Progenitor cell of endocrine pancreas (in vitro differentiated cells): ENCODE measurements around the gene KCNQ1OT1. TPM values are rescaled to one million over a fixed set of nuclear protein-coding genes. Genes with fewer than 3 reads are reported as not detected.

Experiments used
- DNase-seq: peaks from one replicate; pipeline ENCODE4 v3.0.0; 2021; ENCODE audit warnings: low spot score; ENCODE audit not compliant: unreplicated experiment
- H3K27ac Mint-ChIP-seq: 2 replicates; pipeline ENCODE4 v1.8.0; 2021; ENCODE audit warnings: mild to moderate bottlenecking, moderate library complexity, mixed read lengths
- H3K27me3 Mint-ChIP-seq: 2 replicates; pipeline ENCODE4 v1.8.0; 2021; ENCODE audit warnings: mixed read lengths
- H3K36me3 Mint-ChIP-seq: 2 replicates; pipeline ENCODE4 v1.8.0; 2022; ENCODE audit warnings: mixed read lengths; ENCODE audit not compliant: insufficient read depth
- H3K4me1 Mint-ChIP-seq: 2 replicates; pipeline ENCODE4 v1.8.0; 2021; ENCODE audit warnings: low read depth, mixed read lengths
- H3K4me3 Mint-ChIP-seq: 2 replicates; pipeline ENCODE4 v1.8.0; 2021; ENCODE audit warnings: low read depth, mild to moderate bottlenecking, moderate library complexity, mixed read lengths
- H3K9me3 Mint-ChIP-seq: 2 replicates; pipeline ENCODE4 v1.8.0; 2021; ENCODE audit warnings: low read depth, mixed read lengths
- total RNA-seq: library from RNA; stranded (reverse); gene quantifications from 2 replicates; pipeline ENCODE4 v1.2.1, GENCODE V29; 2021
- TF ChIP-seq, protein P1 (sequence below): fragments of 200-600 bp; sonication (generic); IDR thresholded peaks from one replicate; pipeline ENCODE4 v1.5.0; 2021; ENCODE audit warnings: antibody characterized with exemption, mild to moderate bottlenecking; ENCODE audit not compliant: unreplicated experiment

Gene KCNQ1OT1
- total RNA-seq, 1 donor from 2014 or later, result 18.0 TPM

DNA sequence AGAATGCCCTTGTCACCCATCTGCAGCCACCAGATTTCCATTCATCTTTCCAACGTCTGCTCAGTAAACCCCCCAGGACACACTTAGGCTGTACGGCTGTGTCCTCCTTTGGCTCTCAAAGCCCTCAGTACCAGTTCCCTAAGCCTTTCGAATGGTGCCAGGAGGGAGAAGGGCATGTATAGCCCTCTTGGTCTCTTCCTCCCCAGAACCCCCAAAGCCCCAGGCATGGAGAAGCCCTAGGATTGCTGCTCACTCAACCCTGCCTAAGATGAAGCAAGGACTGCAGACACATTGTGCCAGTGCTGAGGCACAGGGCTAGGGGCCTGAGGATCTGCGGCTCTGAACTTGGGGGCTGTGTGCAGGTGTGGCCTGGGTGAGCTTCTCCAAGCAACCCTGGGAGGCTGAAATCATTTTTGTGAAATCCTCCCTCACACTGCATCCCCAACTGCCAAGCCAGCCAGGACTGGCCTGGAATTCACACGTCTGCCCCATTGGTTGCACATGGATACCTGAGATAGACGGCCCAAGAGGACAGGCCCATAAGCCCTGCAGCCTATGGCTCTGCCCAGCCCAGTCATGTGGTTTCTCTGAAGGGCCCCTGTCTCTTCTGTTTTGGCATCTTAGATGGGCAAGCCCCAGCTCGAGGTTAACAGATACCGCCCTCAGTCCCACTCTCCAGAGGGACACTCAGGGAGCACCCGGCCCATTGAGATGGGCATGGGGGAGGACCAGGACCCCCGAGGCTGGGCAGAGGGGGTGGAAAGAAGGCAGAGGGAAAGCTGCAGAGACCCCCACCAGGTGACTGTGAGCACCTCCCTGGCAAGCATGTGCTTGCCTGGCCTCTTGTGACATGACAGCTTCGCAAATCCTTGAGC lies 34.0 kb downstream of the KCNQ1OT1 start:
- H3K4me1 Mint-ChIP-seq, result peaks cover 20% of the 10 kb centered on the region
- H3K4me3 Mint-ChIP-seq, result no peak overlapping the region
- peaks cover 13% of the 10 kb centered on the region for H3K9me3 Mint-ChIP-seq
- TF ChIP-seq, protein P1, sequence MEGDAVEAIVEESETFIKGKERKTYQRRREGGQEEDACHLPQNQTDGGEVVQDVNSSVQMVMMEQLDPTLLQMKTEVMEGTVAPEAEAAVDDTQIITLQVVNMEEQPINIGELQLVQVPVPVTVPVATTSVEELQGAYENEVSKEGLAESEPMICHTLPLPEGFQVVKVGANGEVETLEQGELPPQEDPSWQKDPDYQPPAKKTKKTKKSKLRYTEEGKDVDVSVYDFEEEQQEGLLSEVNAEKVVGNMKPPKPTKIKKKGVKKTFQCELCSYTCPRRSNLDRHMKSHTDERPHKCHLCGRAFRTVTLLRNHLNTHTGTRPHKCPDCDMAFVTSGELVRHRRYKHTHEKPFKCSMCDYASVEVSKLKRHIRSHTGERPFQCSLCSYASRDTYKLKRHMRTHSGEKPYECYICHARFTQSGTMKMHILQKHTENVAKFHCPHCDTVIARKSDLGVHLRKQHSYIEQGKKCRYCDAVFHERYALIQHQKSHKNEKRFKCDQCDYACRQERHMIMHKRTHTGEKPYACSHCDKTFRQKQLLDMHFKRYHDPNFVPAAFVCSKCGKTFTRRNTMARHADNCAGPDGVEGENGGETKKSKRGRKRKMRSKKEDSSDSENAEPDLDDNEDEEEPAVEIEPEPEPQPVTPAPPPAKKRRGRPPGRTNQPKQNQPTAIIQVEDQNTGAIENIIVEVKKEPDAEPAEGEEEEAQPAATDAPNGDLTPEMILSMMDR, result no peak
- H3K27me3 Mint-ChIP-seq, result no peaks in the 10 kb centered on the region
- peaks cover 41% of the 10 kb centered on the region for H3K36me3 Mint-ChIP-seq
- peak; percentile 3 for DNase-seq
- no peak overlapping the region for H3K27ac Mint-ChIP-seq

DNA sequence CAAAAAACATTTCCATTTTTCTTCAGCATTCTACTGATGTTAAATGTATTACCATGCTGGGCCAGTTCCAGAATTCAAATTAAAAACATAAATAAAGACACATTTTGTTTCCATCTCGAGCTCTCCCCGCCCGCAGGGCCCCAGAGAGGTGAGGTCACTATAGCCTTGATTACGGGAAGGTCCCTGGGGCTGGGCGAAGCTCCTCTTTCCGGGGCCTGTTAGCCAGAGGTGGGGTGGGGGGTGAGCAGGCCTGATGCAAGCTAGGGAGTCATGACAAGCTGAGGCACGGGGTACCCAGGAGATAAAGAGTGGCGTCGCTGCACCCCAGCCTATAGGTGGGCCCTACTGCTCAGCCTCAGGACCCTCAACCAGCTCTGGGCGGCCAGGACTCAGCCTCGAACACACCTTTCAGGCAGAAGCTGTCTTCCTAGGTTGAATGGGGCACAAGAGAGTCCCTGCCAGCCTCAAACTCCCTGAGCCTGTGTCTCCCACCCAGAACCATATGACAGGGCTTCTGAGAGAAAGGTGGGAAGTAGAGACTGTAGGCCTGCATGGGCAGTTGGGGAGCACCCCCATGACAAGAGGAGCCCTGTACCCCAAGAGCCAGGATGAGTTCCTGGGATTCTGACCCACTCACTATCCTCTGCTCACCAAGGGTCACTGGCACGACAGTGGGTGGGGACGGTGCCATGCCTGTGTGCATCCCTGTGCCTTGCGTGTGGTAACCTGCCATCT lies 34.8 kb downstream of the KCNQ1OT1 start:
- DNase-seq, result peak; percentile 7
- Mint-ChIP-seq H3K36me3 (peaks cover 46% of the 10 kb centered on the region), H3K27me3 (no peaks in the 10 kb centered on the region), H3K9me3 (peaks cover 18% of the 10 kb centered on the region), H3K27ac (no peak overlapping the region), H3K4me3 (no peak overlapping the region), H3K4me1 (peaks cover 15% of the 10 kb centered on the region)
- TF ChIP-seq, protein P1, result no peak

DNA sequence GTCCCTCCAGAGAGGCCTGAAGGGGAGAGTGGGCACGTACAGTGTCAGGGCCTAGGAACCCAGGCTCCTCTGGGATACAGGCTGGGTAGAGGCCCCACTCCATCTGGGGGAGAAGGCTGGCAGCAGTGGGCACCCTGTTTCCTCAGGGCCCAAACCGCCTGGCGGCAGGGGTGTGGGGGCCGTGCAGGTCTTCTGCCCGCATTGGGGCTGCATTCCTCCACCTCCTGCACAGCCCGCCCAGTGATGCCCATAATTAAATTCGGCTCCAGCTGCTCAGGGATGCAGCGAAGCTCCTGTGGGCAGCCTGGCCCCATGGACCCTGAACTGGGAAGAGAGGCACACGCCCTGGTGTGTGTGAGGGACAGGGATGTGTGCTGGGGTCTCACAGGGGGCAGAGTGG lies 35.4 kb downstream of the KCNQ1OT1 start:
- TF ChIP-seq, protein P1, result no peak
- H3K27ac Mint-ChIP-seq, result no peak overlapping the region
- H3K27me3 Mint-ChIP-seq, result no peaks in the 10 kb centered on the region
- no peak overlapping the region for H3K4me3 Mint-ChIP-seq
- peak; percentile 1 for DNase-seq
- H3K4me1 Mint-ChIP-seq, result peaks cover 10% of the 10 kb centered on the region
- peaks cover 43% of the 10 kb centered on the region for H3K36me3 Mint-ChIP-seq
- peaks cover 18% of the 10 kb centered on the region for H3K9me3 Mint-ChIP-seq

DNA sequence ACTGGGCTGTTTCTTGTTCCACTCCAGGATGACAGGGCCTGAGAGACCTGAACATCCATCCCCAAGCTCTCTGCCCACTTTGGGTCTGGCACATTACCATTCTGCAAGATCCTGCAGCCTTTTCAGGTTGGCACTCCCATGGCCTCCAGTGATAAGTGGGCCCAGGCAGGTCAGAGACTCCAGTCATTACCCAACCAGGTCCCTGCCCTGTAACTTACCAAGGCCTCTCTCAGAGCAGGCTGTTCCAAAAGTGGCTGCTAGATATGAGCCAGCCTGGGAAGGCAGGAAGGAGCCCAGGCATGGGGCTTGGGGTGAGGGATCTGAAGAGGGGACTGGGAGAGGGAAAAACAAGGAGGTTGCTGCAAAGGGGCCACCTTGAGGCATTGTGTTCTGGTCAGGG lies 35.9 kb downstream of the KCNQ1OT1 start:
- H3K27me3 Mint-ChIP-seq, result no peaks in the 10 kb centered on the region
- no peak for DNase-seq
- H3K27ac Mint-ChIP-seq, result peak overlapping the region; percentile 76
- H3K4me3 Mint-ChIP-seq, result no peak overlapping the region
- peaks cover 5% of the 10 kb centered on the region for H3K4me1 Mint-ChIP-seq
- TF ChIP-seq, protein P1, result no peak
- H3K36me3 Mint-ChIP-seq, result peaks cover 46% of the 10 kb centered on the region
- H3K9me3 Mint-ChIP-seq, result peaks cover 23% of the 10 kb centered on the region

DNA sequence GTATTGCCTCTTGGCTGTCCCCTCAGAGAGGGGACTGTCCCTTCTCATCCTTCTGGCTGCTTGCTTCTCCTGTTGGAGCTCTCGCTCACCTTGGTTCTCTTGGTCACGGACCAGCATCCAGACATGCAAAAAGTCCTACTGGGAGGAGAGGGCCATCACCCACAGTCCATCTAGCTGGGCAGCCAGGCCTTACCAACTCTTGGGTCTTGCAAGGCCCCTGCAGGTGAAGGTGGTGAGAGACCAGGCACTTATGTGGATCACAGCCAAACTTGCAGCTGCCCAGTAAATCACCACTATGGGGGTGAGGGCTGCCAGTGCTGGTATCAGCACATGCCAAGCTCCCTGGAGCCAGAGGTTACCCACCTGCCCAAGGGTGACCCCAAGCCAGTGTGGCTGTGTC lies 36.3 kb downstream of the KCNQ1OT1 start:
- Mint-ChIP-seq H3K4me3 (no peak overlapping the region), H3K27ac (no peak overlapping the region), H3K36me3 (peaks cover 49% of the 10 kb centered on the region), H3K27me3 (no peaks in the 10 kb centered on the region), H3K4me1 (peaks cover under 1% of the 10 kb centered on the region), H3K9me3 (peaks cover 25% of the 10 kb centered on the region)
- DNase-seq, result no peak
- TF ChIP-seq, protein P1, result no peak
